HFFc6 (cell line): Measurements from ENCODE around the gene ADIPOR2. TPM values are rescaled to one million over a fixed set of nuclear protein-coding genes. Genes with fewer than 3 reads are reported as not detected.

Experiments
- DNase-seq: peaks from one replicate; pipeline ENCODE4 v3.0.0-alpha.2; 2018
- H3K27ac Mint-ChIP-seq: 2 replicates; pipeline ENCODE4 v1.8.0; 2020; ENCODE audit warnings: mild to moderate bottlenecking, mixed read lengths
- H3K27me3 Mint-ChIP-seq: 2 replicates; pipeline ENCODE4 v1.8.0; 2021; ENCODE audit warnings: mild to moderate bottlenecking, moderate library complexity, mixed read lengths; ENCODE audit not compliant: insufficient read depth
- H3K36me3 Mint-ChIP-seq: 2 replicates; pipeline ENCODE4 v1.8.0; 2021; ENCODE audit warnings: low read depth, mixed read lengths
- H3K4me1 Mint-ChIP-seq: 2 replicates; pipeline ENCODE4 v1.8.0; 2020; ENCODE audit warnings: low read depth, mixed read lengths
- H3K4me3 Mint-ChIP-seq: 2 replicates; pipeline ENCODE4 v1.8.0; 2020; ENCODE audit warnings: mild to moderate bottlenecking, moderate library complexity, mixed read lengths
- H3K9me3 Mint-ChIP-seq: 2 replicates; pipeline ENCODE4 v1.8.0; 2020; ENCODE audit warnings: mild to moderate bottlenecking, mixed read lengths
- total RNA-seq, 6 experiments: library from RNA; stranded (reverse); fragmentation: NEBNext Ultra II Directional; extraction: Animal tissue kit (Norgen Biotek cat#: 25700); gene quantifications; 2 replicates in 1 of 6; 3 replicates in 5 of 6; pipeline ENCODE4 v1.2.3, GENCODE V29; 2021
- TF ChIP-seq, protein P1 (sequence below): fragments of 200-600 bp; sonication (generic); IDR thresholded peaks from 2 replicates; pipeline ENCODE4 v1.5.0; 2021; ENCODE audit warnings: antibody characterized with exemption, mild to moderate bottlenecking

Gene ADIPOR2
- total RNA-seq, 6 experiments from 2014 or later = 38.9 to 50.1 (median 44.9) TPM

GRCh38 chr12:1666215-1666614 lies 24.7 kb upstream of the ADIPOR2 start:
- TF ChIP-seq, protein P1, sequence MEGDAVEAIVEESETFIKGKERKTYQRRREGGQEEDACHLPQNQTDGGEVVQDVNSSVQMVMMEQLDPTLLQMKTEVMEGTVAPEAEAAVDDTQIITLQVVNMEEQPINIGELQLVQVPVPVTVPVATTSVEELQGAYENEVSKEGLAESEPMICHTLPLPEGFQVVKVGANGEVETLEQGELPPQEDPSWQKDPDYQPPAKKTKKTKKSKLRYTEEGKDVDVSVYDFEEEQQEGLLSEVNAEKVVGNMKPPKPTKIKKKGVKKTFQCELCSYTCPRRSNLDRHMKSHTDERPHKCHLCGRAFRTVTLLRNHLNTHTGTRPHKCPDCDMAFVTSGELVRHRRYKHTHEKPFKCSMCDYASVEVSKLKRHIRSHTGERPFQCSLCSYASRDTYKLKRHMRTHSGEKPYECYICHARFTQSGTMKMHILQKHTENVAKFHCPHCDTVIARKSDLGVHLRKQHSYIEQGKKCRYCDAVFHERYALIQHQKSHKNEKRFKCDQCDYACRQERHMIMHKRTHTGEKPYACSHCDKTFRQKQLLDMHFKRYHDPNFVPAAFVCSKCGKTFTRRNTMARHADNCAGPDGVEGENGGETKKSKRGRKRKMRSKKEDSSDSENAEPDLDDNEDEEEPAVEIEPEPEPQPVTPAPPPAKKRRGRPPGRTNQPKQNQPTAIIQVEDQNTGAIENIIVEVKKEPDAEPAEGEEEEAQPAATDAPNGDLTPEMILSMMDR = peak; percentile 46; the same call in 1 of the 2 replicates
- H3K9me3 Mint-ChIP-seq = no peaks in the 10 kb centered on the region; the same call in 1 of the 2 replicates
- H3K27me3 Mint-ChIP-seq = peaks cover 24% of the 10 kb centered on the region
- no peak for DNase-seq
- peaks cover 24% of the 10 kb centered on the region for H3K4me1 Mint-ChIP-seq
- H3K4me3 Mint-ChIP-seq = no peak overlapping the region
- no peak overlapping the region for H3K27ac Mint-ChIP-seq
- H3K36me3 Mint-ChIP-seq = peaks cover 4% of the 10 kb centered on the region; the same call in 1 of the 2 replicates

GRCh38 chr12:1666685-1667162 lies 24.1 kb upstream of the ADIPOR2 start:
- TF ChIP-seq, protein P1 = no peak
- Mint-ChIP-seq H3K36me3 (peaks cover 4% of the 10 kb centered on the region; the same call in 1 of the 2 replicates), H3K27ac (peak overlapping the region; percentile 15; the same call in 1 of the 2 replicates), H3K4me3 (peak overlapping the region; percentile 8; the same call in 1 of the 2 replicates), H3K4me1 (peaks cover 24% of the 10 kb centered on the region), H3K9me3 (no peaks in the 10 kb centered on the region; the same call in 1 of the 2 replicates), H3K27me3 (peaks cover 22% of the 10 kb centered on the region)
- DNase-seq = no peak

- no peak for DNase-seq
- Mint-ChIP-seq H3K4me3 (no peak overlapping the region), H3K4me1 (peaks cover 18% of the 10 kb centered on the region), H3K27ac (peak overlapping the region; percentile 42; the same call in 1 of the 2 replicates), H3K27me3 (peaks cover 12% of the 10 kb centered on the region), H3K36me3 (no peaks in the 10 kb centered on the region; the same call in 1 of the 2 replicates), H3K9me3 (no peaks in the 10 kb centered on the region; the same call in 1 of the 2 replicates)
- TF ChIP-seq, protein P1 = no peak
These were observed 21.9 kb upstream of the ADIPOR2 start for GRCh38 chr12:1668833-1669543.

DNA sequence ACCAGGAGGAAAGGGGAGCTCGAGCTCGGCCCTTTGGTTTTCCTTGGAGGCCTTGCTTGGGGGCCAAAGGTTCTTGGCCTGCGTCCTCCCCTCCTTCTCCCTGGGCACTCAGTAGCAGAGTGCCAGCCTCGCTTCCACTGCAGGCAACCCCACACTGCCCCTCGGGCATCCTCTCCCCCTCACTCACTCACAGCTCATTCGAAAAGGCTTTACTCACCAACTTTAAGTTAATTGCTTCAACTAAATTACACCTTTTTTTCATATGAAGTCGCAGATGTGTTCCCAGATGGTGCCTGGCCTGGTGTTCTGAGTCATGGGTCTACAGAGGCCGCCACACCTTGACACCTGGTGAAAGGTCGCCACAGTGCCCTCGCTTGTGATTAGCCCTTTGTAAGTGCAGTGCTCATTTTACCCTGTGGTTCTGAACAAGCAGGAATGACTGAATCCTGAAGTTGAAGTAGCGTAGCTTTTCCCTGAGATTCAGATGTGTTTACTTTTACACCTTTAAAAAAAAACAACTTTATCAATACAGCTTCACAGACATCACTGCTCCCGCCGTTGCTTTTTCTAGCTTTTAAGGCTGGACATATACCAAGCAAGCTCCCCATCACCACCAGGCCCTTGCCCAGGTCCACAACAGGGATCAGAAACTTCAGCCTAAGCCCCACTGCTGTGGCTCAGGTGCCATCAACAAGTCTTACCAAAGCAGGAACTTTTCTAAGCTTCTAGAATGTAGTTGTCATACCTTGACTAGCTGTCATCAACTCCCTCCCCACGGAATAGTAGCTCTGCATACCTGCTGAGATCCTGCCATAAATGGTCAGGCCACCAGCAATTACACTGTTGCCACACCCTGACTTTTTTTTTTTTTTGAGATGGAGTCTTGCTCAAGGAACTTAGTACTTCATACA lies 20.3 kb upstream of the ADIPOR2 start:
- Mint-ChIP-seq H3K9me3 (no peaks in the 10 kb centered on the region), H3K4me1 (peaks cover 12% of the 10 kb centered on the region; the same call in 1 of the 2 replicates), H3K27ac (no peak overlapping the region), H3K4me3 (no peak overlapping the region), H3K36me3 (no peaks in the 10 kb centered on the region), H3K27me3 (peaks cover 9% of the 10 kb centered on the region)
- TF ChIP-seq, protein P1 = no peak
- DNase-seq = no peak

DNA sequence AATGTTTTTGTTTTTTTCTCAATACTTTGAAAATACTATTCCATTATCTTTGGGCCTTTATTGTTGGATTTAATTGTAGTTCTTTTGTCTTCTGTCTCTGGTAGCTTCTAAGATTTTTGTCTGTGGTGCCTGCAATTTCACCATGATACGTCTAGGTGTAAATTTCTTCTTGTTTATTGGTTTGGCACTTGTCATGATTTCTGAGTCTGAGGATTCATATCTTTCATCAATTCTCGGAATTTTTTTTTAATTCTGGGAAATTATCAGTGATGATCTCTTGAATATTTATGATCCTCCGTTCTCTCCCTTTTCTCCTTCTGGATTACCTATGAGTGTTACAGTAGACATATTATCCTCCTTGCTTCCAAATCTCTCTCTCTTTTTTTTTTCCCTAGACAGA lies 14.8 kb upstream of the ADIPOR2 start:
- no peaks in the 10 kb centered on the region for H3K36me3 Mint-ChIP-seq
- H3K4me1 Mint-ChIP-seq = peaks cover 1% of the 10 kb centered on the region; the same call in 1 of the 2 replicates
- H3K9me3 Mint-ChIP-seq = no peaks in the 10 kb centered on the region
- TF ChIP-seq, protein P1 = no peak
- DNase-seq = no peak
- no peak overlapping the region for H3K4me3 Mint-ChIP-seq
- H3K27me3 Mint-ChIP-seq = no peaks in the 10 kb centered on the region; the same call in 1 of the 2 replicates
- H3K27ac Mint-ChIP-seq = no peak overlapping the region
